H1 (cell line): Measurements from ENCODE around the gene MORC2. TPM values are rescaled to one million over a fixed set of nuclear protein-coding genes. Genes with fewer than 3 reads are reported as not detected.

ENCODE experiments used
- CHD2 ChIP-seq: IDR thresholded peaks from 2 replicates; pipeline ENCODE4 v1.6.1; 2012; ENCODE audit warnings: low read length, improper control_type of control experiment
- KDM5A ChIP-seq: fragments of 200-600 bp; IDR thresholded peaks from 2 replicates; pipeline ENCODE4 v1.7.1; 2012; ENCODE audit warnings: mild to moderate bottlenecking, low read length, inconsistent platforms, mixed read lengths
- SIN3A ChIP-seq, 2 experiments: IDR thresholded peaks in 1 of 2; conservative IDR thresholded peaks in 1 of 2; 2 replicates each; pipeline ENCODE4 v1.6.1; 2011 to 2012; ENCODE audit warnings: low read length in 2 of 2, improper control_type of control experiment in 1 of 2, low read depth in 1 of 2, mild to moderate bottlenecking in 1 of 2
- SIX5 ChIP-seq: IDR thresholded peaks from 2 replicates; pipeline ENCODE4 v1.6.1; 2011; ENCODE audit warnings: mild to moderate bottlenecking, low read depth, low read length
- polyA plus RNA-seq, 7 experiments: library from polyadenylated mRNA; depleted of rRNA in 3 of 7; stranded (reverse) in 5 of 7; unstranded in 2 of 7; fragments of >200 nt in 5 of 7; fragments of 200-250 nt in 2 of 7; gene quantifications; 1 replicate in 5 of 7; 2 replicates in 1 of 7; 4 replicates in 1 of 7; pipeline versions ENCODE4 v1.2.1 to v1.2.3, GENCODE V29; 2011 to 2013; ENCODE audit warnings: missing spikeins in 2 of 7, mixed read lengths in 2 of 7
- total RNA-seq: library from RNA; stranded (reverse); fragmentation: NEBNext Ultra II Directional; extraction: Animal tissue kit (Norgen Biotek cat#: 25700); gene quantifications from 2 replicates; pipeline ENCODE4 v1.2.1, GENCODE V29; 2021
- TF ChIP-seq, protein P1 (sequence below): IDR thresholded peaks from 2 replicates; pipeline ENCODE4 v1.6.1; 2012; ENCODE audit warnings: inconsistent platforms
- TF ChIP-seq, protein P2 (sequence below), 3 experiments: IDR thresholded peaks; 1 replicate in 2 of 3; 2 replicates in 1 of 3; pipeline versions ENCODE4 v1.5.1 to v1.6.1; 2011; ENCODE audit warnings: low read length in 3 of 3, mild to moderate bottlenecking in 3 of 3, inconsistent platforms in 2 of 3, low read depth in 1 of 3, moderate library complexity in 1 of 3; ENCODE audit not compliant: insufficient read depth in 1 of 3; ENCODE audit errors: control extremely low read depth in 1 of 3

The MORC2 gene
- total and polyA plus RNA-seq, 2 of the 8 experiments (the other 6 are each of a cell fraction or from before 2014, with no cell fraction given): 15.4 to 68.0 TPM

DNA sequence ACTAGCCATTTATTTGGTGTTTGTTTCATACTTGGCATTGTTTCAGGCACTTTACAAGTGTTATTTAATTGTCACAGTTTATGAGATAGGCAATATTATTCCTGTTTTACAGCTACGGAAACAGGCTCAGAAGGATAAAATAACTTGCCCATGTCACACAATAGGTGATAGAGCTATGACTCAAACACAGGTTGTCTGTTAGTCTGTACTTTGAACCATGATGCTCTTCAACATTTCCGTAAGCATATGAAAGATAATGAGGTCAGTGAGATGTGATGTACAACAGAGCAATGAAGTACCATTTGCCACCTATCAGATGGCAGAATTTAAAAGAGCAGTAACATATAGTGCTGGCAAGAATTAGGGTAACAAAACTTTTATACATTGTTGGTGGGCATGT is 15.7 kb upstream of the MORC2 start (continued):
- TF ChIP-seq SIN3A (conservative IDR thresholded peaks at IDR 0.05 in 1 of 2, IDR thresholded peaks at IDR 0.05 in 1 of 2; ENCODE audit: low read depth in 1 of 2, low read length in 2 of 2) (no peak), CHD2 (no peak), KDM5A (no peak), SIX5 (no peak)
- TF ChIP-seq, protein P1, sequence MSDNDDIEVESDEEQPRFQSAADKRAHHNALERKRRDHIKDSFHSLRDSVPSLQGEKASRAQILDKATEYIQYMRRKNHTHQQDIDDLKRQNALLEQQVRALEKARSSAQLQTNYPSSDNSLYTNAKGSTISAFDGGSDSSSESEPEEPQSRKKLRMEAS: no peak
- TF ChIP-seq, protein P2, sequence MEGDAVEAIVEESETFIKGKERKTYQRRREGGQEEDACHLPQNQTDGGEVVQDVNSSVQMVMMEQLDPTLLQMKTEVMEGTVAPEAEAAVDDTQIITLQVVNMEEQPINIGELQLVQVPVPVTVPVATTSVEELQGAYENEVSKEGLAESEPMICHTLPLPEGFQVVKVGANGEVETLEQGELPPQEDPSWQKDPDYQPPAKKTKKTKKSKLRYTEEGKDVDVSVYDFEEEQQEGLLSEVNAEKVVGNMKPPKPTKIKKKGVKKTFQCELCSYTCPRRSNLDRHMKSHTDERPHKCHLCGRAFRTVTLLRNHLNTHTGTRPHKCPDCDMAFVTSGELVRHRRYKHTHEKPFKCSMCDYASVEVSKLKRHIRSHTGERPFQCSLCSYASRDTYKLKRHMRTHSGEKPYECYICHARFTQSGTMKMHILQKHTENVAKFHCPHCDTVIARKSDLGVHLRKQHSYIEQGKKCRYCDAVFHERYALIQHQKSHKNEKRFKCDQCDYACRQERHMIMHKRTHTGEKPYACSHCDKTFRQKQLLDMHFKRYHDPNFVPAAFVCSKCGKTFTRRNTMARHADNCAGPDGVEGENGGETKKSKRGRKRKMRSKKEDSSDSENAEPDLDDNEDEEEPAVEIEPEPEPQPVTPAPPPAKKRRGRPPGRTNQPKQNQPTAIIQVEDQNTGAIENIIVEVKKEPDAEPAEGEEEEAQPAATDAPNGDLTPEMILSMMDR (IDR thresholded peaks at IDR 0.05; ENCODE audit: control extremely low read depth in 1 of 3, insufficient read depth in 1 of 3, low read depth in 1 of 3, low read length in 3 of 3): no peak
